SU-DHL-6 (cell line): ENCODE results near the gene PPFIBP2.

Experiments used
- H2AFZ ChIP-seq: fragments of 200-600 bp; sonication (generic); 2 replicates; pipeline ENCODE4 v1.6.1; 2014; ENCODE audit warnings: low read depth, mild to moderate bottlenecking, moderate library complexity, mixed read lengths, antibody characterized with exemption, low read length; ENCODE audit not compliant: severe bottlenecking
- H3F3A ChIP-seq: fragments of 200-600 bp; shearing (Covaris generic); 2 replicates; pipeline ENCODE4 v1.6.0; 2016; ENCODE audit warnings: antibody characterized with exemption, mild to moderate bottlenecking; ENCODE audit not compliant: insufficient read depth
- H3K27ac ChIP-seq: fragments of 200-600 bp; sonication (generic); 2 replicates; pipeline ENCODE4 v1.5.1; 2016; ENCODE audit warnings: low read depth, mild to moderate bottlenecking, low read length, moderate library complexity, mixed read lengths
- H3K27me3 ChIP-seq: fragments of 200-600 bp; sonication (generic), shearing (Covaris generic); 2 replicates; pipeline ENCODE4 v1.6.0; 2014; ENCODE audit warnings: mild to moderate bottlenecking, low read length
- H3K36me3 ChIP-seq: fragments of 200-600 bp; sonication (generic); 2 replicates; pipeline ENCODE4 v1.6.1; 2014; ENCODE audit warnings: mild to moderate bottlenecking, low read length, mixed read lengths
- H3K4me2 ChIP-seq: fragments of 300-600, 200-600 bp; shearing (Covaris generic), sonication (generic); 2 replicates; pipeline ENCODE4 v1.6.0; 2014; ENCODE audit warnings: low read length, low read depth, mild to moderate bottlenecking; ENCODE audit not compliant: poor library complexity, severe bottlenecking
- H3K4me3 ChIP-seq: fragments of 200-600 bp; sonication (generic); 2 replicates; pipeline ENCODE4 v1.5.1; 2014; ENCODE audit warnings: antibody characterized with exemption, low read length, mild to moderate bottlenecking, mixed read lengths; ENCODE audit not compliant: insufficient read depth, poor library complexity, severe bottlenecking
- H3K79me2 ChIP-seq: fragments of 200-600 bp; sonication (generic); 2 replicates; pipeline ENCODE4 v1.6.1; 2014; ENCODE audit warnings: mild to moderate bottlenecking, low read length, moderate library complexity; ENCODE audit not compliant: insufficient read depth
- H3K9ac ChIP-seq: fragments of 200-600 bp; sonication (generic); 2 replicates; pipeline ENCODE4 v1.7.0; 2014; ENCODE audit warnings: mild to moderate bottlenecking, low read length
- H3K9me2 ChIP-seq: fragments of 200-600 bp; sonication (generic); replicated peaks from 2 replicates; pipeline ENCODE4 v1.6.1; 2014; ENCODE audit warnings: low read length; ENCODE audit not compliant: insufficient read depth
- H3K9me3 ChIP-seq: fragments of 200-600 bp; sonication (generic); 2 replicates; pipeline ENCODE4 v1.6.1; 2014; ENCODE audit warnings: low read length, mixed read lengths; ENCODE audit not compliant: insufficient read depth
- H4K20me1 ChIP-seq: fragments of 200-600 bp; sonication (generic); 2 replicates; pipeline ENCODE4 v1.6.1; 2014; ENCODE audit warnings: low read depth, mild to moderate bottlenecking, antibody characterized with exemption, low read length, moderate library complexity, mixed read lengths
- EZH2phosphoT487 ChIP-seq: fragments of 200-600 bp; sonication (generic), shearing (Covaris generic); conservative IDR thresholded peaks from 2 replicates; pipeline ENCODE4 v1.6.1; 2018; ENCODE audit warnings: mild to moderate bottlenecking, antibody characterized with exemption, low read length, moderate library complexity, mixed read lengths
- TF ChIP-seq, protein P1 (sequence below): fragments of 200-600 bp; sonication (generic); IDR thresholded peaks from one replicate; pipeline ENCODE4 v1.5.1; 2017; ENCODE audit warnings: antibody characterized with exemption, mild to moderate bottlenecking, low read length, moderate library complexity; ENCODE audit not compliant: insufficient read depth, poor library complexity, severe bottlenecking

PPFIBP2 gene

DNA sequence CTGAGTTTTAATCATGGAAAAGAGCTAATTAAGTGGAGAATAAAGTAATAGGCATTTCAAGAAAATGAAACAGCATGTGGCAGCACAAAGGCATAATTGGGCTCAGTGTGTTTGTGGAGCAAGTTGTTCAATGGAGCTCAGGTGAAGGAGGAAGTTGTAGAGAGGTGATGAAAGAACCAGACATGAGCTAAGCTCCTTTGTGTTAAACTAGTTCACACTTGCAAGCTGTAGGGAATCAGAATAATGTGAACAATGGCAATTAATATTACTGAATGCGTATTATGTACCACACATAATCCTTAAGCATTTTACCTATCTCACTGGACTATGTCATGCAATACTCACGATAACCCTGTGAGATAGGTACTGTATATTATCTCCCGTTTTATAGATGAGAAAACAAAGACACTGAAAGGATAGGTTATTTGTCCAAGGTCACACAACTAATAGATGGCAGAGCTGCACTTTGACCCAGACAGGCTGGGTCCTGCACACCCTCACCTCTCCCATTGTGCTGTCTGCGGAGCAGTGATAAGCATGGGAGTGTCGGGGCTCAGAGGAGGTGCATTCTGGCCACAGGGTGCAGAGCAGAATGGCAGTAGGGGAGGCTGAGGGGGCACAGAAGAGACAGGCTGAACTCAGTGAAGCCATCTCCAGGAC lies 19.6 kb upstream of the PPFIBP2 start:
- no peak for TF ChIP-seq EZH2phosphoT487
- TF ChIP-seq, protein P1, sequence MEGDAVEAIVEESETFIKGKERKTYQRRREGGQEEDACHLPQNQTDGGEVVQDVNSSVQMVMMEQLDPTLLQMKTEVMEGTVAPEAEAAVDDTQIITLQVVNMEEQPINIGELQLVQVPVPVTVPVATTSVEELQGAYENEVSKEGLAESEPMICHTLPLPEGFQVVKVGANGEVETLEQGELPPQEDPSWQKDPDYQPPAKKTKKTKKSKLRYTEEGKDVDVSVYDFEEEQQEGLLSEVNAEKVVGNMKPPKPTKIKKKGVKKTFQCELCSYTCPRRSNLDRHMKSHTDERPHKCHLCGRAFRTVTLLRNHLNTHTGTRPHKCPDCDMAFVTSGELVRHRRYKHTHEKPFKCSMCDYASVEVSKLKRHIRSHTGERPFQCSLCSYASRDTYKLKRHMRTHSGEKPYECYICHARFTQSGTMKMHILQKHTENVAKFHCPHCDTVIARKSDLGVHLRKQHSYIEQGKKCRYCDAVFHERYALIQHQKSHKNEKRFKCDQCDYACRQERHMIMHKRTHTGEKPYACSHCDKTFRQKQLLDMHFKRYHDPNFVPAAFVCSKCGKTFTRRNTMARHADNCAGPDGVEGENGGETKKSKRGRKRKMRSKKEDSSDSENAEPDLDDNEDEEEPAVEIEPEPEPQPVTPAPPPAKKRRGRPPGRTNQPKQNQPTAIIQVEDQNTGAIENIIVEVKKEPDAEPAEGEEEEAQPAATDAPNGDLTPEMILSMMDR: no peak

GRCh38 chr11:7495882-7496551 lies 17.8 kb upstream of the PPFIBP2 start:
- H3K4me2 ChIP-seq: peak overlapping the region; percentile 20
- TF ChIP-seq, protein P1: no peak
- TF ChIP-seq EZH2phosphoT487: no peak

More for the DNA sequence above, 19.6 kb upstream of the PPFIBP2 start:
- no peak overlapping the region for H3K9ac ChIP-seq
- H3K79me2 ChIP-seq: no peaks in the 10 kb centered on the region
- H3K4me3 ChIP-seq: no peak overlapping the region
- no peaks in the 10 kb centered on the region for H3F3A ChIP-seq
- no peaks in the 10 kb centered on the region for H4K20me1 ChIP-seq
- no peaks in the 10 kb centered on the region for H3K36me3 ChIP-seq
- H3K9me3 ChIP-seq: no peaks in the 10 kb centered on the region
- no peaks in the 10 kb centered on the region for H3K27me3 ChIP-seq
- H3K4me2 ChIP-seq: no peak overlapping the region
- H2AFZ ChIP-seq: no peak overlapping the region
- no peaks in the 10 kb centered on the region for H3K9me2 ChIP-seq
- H3K27ac ChIP-seq: no peak overlapping the region

GRCh38 chr11:7498193-7498592 lies 15.6 kb upstream of the PPFIBP2 start:
- Histone ChIP-seq H3K27me3 (no peaks in the 10 kb centered on the region), H3K9ac (no peak overlapping the region), H3K27ac (no peak overlapping the region), H3F3A (no peaks in the 10 kb centered on the region), H3K9me2 (no peaks in the 10 kb centered on the region), H4K20me1 (no peaks in the 10 kb centered on the region), H3K36me3 (no peaks in the 10 kb centered on the region), H3K9me3 (no peaks in the 10 kb centered on the region), H2AFZ (no peak overlapping the region), H3K4me3 (no peak overlapping the region), H3K4me2 (no peak overlapping the region), H3K79me2 (no peaks in the 10 kb centered on the region)
- TF ChIP-seq, protein P1: no peak
- no peak for TF ChIP-seq EZH2phosphoT487

More at GRCh38 chr11:7495882-7496551, 17.8 kb upstream of the PPFIBP2 start:
- Histone ChIP-seq H3K9me3 (no peaks in the 10 kb centered on the region), H3F3A (no peaks in the 10 kb centered on the region), H2AFZ (peak overlapping the region; percentile 50), H3K79me2 (no peaks in the 10 kb centered on the region), H3K36me3 (no peaks in the 10 kb centered on the region), H3K9me2 (no peaks in the 10 kb centered on the region), H3K4me3 (no peak overlapping the region), H3K9ac (no peak overlapping the region), H4K20me1 (no peaks in the 10 kb centered on the region), H3K27ac (peak overlapping the region; percentile 37), H3K27me3 (no peaks in the 10 kb centered on the region)
